Measurements from ENCODE around the gene CELA1.

DNA sequence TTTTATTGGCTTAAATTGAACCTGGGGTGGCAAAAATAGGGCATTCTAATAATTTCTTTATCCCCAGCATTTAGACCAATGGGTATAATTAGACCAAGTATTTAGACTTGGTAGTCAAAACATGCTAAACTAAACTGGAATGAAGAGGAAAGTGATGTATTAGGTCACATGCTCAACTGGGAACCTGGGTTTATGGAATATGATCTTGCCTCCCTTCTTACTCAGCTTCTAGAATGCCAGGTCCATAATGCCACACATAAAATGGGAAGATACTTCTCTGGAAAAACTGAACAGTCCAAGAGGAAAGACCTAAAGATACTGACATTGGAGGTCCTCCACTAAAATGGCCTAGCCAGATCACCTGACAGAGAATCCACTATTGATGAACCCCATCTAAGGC, 16.3 kb downstream of the CELA1 start:
- TF ChIP-seq FOXM1 (IDR thresholded peaks at IDR 0.05; ENCODE audit: low read depth) (no peak), CTCF (IDR thresholded peaks at IDR 0.05) (no peak), EP300 (IDR thresholded peaks at IDR 0.05; ENCODE audit: borderline replicate concordance in 1 of 2, low read depth in 1 of 2, low read length in 1 of 2) (no peak), YY1 (IDR thresholded peaks at IDR 0.05; ENCODE audit: low read depth) (no peak), MEF2A (IDR thresholded peaks at IDR 0.05; ENCODE audit: borderline replicate concordance, low read depth) (no peak), JUND (IDR thresholded peaks at IDR 0.05) (no peak), EZH2phosphoT487 (IDR thresholded peaks at IDR 0.05; ENCODE audit: borderline replicate concordance, low read depth) (no peak), POLR2AphosphoS5 (IDR thresholded peaks at IDR 0.05; ENCODE audit: low read depth, low read length) (no peak)

Data from SK-N-SH (cell line).